GM19372 (cell line): Measurements from ENCODE around the gene TBCB.
"Not testable (repeated sequence)": the region's sequence is repeated elsewhere in the genome, so short reads cannot be mapped to it uniquely, and the experiment has no call there.

ENCODE experiments used
- ATAC-seq: cut with Tn5 transposase; IDR thresholded peaks from one replicate; pipeline ENCODE4 v1.9.1; 2021; ENCODE audit warnings: mild to moderate bottlenecking, low read depth, moderate library complexity; ENCODE audit not compliant: unreplicated experiment

TBCB gene

GRCh38 chr19:36160821-36161596 is 45.7 kb downstream of the TBCB start:
- no peak for ATAC-seq

- no peak for ATAC-seq
These were observed 48.5 kb downstream of the TBCB start for GRCh38 chr19:36163813-36164212.

- no peak for ATAC-seq
These were observed 54.0 kb downstream of the TBCB start for GRCh38 chr19:36169084-36169760.

- no peak for ATAC-seq
These were observed 57.6 kb downstream of the TBCB start for GRCh38 chr19:36172852-36173251.

GRCh38 chr19:36173846-36174245 is 58.6 kb downstream of the TBCB start:
- not testable (repeated sequence) for ATAC-seq
